ENCODE measurements around the gene SEC14L5.
A peak's percentile ranks its signal among the peaks of the same experiment; 100 is the strongest.
"Not testable (repeated sequence)": the region's sequence is repeated elsewhere in the genome, so short reads cannot be mapped to it uniquely, and the experiment has no call there.

The SEC14L5 gene

DNA sequence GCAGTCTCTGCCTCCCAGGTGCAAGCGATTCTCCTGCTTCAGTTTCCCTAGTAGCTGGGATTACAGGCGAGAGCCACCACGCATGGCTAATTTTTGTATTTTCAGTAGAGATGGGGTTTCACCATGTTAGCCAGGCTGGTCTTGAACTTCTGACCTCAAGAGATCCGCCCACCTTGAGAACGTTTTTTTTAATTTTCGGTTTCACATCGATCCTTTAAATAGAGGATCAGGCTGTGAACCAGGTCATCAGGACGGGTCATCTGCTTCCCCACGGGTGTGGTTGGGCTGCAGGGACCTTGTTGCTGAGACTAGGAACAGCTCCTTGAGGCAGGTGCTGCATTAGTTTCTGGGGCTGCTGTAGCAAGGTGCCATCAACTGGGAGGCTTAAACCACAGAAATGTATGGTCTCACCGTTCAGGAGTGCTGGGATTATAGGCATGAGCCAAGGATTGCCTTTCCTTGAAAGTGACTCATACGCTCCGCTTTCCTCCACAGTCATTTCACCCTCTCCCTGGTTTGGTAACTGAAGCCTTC is 83.5 kb downstream of the SEC14L5 start:
- no peak for DNase-seq (ENCODE audit: low spot score)

DNA sequence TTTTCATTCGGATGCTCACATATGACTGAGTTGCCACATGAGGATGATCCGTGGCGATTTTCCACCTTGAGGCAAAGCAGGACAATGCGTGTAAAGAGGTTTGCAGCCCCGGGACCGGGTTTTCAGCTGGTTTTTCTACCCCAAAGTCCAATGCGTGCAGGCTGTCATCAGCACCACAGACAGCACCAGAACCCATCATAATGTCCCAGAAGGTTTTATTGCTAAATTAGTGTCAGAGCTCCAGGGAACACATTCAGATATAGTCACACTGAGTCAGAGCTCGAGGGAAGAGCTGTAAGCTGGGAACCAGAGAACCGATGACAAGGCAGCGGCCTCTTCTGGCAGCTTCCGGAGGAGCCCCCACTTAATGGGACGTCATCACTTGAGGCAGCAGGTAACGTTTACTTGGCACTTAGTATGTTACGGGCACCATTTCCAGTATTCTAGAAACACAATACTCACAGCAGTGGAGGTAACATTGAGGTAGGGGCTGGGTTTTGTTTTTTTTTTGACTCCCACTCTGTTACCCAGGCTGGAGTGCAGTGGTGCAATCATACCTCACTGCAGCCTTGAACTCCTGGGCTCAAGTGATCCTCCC is 84.5 kb downstream of the SEC14L5 start:
- no peak for DNase-seq (ENCODE audit: low spot score)

DNA sequence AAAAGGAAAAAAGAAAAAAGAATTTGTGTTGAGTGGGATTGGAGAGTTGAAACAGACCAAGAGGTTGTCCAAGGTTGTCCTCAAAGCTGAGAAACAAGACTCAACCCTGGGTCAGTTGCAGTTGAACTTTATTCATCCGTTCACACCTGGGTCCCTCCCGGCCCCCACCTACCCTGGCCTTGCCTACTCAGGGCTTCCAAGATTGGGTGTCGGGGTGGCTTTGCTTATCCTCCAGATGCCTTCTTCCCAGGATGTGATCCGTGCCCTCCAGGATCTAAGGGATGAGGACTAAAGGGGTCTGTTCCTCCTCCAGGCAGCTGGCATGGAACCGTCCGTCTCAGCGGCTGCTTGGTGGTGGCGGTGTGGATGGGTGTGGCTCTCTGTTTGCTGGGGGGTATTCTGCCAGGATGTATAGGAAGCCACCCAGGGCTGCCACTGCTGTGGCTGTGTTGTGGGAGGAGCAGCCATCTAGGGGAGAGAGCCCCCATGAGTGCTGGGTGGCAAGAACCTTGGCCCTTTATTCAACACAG is 85.9 kb downstream of the SEC14L5 start:
- no peak for DNase-seq (ENCODE audit: low spot score)

DNA sequence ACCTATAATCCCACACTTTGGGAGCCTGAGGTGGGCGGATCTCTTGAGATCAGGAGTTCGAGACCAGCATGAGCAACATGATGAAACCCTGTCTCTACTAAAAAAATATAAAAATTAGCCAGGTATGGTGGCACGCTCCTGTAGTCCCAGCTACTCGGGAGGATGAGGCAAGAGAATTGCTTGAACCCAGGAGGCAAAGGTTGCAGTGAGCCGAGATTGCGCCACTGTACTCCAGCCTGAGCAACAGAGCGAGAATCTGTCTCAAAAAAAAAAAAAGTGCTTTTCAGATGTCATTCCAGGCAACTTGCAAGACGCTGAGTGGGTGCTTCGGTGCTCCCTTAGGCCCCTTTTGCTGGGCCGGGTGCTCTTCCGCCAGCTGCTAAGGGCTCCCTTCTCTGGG is 86.5 kb downstream of the SEC14L5 start:
- not testable (repeated sequence) for DNase-seq (ENCODE audit: low spot score)

DNA sequence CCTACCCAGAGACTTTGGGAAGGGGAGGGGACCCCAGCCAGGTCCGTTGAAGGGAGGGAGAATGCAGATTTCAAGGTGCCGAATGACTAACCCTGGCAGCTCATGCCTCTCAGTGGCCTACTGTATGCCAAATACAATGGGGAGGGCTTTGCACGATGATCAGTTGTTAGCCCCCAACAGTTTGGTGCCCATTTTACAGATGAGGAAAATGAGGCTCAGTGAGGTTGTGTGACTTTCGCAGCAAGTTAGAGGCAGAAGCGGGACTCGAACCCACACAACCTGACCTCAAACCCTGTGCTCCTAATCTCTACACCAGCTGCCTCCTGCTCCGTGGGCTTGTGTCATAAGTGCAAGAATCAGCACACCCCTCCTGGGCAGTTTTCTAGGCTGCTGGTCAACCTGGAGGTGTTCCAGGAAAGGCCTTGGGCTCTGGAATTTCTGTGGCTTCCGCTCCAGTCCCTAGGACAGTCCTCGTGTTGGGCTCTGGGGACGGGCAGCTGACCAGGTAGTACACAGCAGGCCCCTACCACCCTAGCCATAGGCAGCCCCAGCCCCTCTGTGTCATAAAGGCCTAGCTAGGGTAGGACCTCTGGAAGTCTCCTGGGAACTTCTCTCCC is 87.5 kb downstream of the SEC14L5 start:
- DNase-seq (ENCODE audit: low spot score), result no peak

DNA sequence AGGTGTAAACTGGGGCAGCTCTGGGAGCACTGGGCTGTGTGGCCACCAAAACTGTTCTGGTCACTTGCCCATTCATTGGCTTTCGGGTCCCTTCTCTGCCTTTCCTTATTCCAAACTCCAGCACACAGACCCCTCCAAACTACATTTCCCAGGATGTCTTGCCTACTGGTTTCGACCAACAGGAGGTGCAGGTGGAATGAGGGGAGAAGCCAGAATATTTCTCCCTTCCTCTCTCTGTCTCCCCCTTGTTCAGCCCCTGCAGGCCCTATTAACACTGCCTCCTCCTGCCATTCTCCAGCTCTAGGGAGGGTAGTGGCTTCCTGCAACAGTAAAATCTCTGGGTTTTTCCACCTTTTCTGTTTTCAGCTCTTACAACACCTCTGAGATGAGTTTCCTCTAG is 88.8 kb downstream of the SEC14L5 start:
- DNase-seq (ENCODE audit: low spot score), result no peak

DNA sequence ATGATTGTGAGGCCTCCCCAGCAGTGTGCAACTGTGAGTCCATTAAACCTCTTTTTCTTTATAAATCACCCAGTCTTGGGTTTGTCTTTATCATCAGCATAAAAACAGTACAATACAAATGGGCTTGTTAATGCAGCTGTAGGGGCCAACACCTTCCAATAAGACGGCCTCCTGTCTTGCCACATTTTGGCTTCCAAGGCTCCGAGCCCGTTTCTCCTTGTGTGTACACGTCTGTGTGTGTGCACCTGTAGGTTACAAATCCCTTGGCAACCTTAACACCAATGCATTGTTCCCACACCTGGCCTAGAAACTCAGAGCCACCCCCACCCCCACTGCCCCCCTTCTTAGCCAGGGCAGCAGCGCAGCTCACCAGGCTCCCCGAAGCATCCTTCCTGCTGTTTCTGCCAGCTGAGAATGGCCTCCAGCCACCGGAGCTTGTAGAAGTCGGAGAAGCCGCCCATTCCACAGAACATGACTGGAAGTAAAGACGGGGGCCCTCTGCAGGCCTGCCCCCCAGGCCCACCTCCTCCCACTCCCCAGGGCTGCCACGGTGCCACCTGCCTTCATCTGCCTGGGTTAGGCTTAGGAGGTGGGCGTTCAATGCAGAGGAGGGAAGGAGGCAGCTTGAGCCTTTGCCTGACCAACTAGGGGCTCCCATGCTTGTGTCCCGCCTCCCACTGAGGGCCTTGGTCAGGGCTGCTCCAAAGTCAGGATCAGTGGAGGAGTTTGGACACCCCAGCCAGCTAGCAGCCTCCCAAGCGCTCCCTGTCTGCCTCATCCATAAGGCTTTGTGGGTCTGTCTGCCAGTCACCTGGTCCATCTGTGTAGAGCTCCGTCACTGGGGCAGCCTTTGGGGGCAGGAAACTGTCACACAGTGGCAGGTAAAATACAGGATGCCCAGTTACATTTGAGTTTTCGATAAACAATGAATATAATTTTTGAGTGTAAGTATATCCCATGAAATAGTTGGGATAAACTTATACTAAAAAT is 97.0 kb downstream of the SEC14L5 start:
- DNase-seq (ENCODE audit: low spot score), result no peak

DNA sequence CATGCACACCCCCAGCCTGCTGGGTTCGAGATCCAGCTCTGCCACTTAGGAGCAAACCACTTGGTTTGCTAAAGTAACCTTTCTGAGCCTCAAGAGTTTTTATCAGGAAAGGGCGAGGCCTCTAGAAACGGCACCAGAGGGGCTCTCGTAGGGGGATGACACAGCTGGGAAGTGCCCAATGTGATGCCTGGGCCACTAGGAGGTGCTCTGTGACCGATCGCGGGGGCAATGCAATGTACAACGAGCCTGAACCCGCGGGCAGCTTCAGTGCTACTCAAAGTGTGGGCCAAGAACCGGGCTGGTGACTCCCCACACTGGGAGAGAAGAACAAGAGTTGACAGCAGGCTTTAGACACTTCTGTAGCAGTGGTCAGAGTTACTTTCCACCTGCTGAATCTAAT is 98.2 kb downstream of the SEC14L5 start:
- DNase-seq (ENCODE audit: low spot score), result no peak

DNA sequence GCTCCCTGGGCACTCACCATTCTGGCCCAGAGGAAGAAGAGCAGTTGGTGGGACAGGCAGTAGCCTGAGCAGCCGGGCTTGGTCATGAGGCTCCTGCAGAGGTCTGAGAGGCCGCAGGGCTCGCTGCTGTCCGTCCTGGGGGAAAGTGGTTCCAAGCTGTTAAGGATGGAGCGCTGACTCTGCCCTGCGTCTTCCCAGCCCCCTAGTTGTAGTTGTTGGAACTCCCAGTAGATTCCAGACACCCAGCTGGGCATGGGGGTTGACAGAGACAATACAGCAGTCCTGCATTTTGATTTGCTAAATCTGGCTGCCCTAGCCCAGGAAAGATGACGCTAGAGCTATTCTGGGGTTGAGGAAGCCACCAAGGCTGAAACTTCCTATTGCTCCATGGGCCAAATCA is 100.3 kb downstream of the SEC14L5 start:
- no peak for DNase-seq (ENCODE audit: low spot score)

DNA sequence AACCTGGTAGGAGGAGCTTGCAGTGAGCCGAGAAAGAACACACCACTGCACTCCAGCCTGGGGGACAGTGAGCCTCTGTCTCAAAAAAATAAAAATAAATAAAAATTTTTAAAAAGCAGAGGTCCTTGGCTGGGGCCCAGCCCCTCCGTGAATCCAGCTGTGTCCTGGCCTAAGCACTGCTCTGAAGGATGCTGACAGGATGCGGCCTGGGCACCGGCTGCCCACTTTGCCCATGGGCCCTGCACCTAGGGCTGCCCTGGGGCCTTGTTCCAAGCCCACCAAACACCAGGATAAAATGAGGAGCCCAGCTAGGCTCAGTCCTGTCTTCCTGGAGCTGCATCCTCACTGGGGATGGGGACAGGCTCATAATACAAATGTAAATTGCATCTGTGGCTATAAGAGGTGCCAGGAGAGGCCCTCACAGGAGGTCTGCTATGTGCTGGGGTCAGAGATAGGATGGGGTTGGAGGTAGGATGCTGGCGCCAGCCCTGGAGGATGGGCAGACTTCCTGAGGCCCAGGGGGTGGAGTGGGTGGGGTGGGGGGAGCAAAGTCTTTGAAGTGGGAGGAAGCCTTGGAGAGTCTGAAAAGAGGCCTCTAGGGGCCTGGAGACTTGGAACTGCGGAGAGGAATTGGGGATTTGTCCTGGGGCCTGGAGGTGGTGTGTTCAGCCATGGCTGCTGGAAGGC is 101.4 kb downstream of the SEC14L5 start:
- DNase-seq (ENCODE audit: low spot score), result no peak

DNA sequence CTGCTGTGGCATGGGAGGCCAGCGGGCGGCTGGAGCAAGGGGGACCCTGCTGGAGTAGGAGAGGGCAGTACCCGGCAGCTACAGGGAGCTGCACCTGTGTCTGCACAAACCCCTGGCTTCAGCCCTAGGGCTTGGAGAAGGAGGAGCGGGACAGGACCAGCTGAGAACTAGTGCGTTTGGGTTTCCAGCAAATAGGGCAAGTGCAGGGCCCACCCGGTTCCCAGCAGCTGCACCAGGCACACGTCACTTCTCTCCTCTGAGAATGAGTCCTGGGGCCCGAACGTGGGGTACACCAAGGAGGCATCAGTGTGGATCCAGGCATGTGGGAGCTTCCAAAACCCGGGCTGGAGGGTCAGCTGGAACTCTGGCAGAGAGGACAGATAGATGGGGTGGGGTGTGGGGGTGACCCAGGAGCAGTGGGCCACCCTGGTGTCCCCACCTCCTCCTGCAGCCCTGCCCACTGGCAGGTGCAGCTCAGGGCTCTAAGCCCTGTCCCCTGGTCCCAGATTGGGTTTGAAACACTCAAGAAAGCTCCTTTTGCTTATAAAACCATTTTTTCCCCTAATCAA is 102.0 kb downstream of the SEC14L5 start:
- DNase-seq (ENCODE audit: low spot score), result no peak

DNA sequence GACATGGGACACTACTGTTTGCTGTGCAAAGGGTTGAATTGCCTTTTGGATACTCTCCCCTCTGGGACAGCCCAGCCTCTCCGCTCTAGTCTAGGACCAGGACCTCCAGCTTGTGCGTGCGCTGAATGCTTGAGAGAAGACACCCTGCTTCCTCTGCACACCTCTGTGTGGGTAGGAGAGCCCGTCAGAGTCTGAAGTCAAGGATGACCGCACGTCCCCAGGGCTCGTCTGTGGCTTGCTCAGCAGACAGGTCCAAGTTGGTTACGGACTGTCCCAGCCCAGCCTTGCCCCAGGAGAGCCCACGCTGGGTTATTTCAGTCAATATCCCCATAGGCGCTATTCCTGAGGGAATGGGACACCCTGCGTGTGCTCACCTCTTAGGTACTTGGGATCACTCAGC is 103.9 kb downstream of the SEC14L5 start:
- DNase-seq (ENCODE audit: low spot score), result no peak

DNA sequence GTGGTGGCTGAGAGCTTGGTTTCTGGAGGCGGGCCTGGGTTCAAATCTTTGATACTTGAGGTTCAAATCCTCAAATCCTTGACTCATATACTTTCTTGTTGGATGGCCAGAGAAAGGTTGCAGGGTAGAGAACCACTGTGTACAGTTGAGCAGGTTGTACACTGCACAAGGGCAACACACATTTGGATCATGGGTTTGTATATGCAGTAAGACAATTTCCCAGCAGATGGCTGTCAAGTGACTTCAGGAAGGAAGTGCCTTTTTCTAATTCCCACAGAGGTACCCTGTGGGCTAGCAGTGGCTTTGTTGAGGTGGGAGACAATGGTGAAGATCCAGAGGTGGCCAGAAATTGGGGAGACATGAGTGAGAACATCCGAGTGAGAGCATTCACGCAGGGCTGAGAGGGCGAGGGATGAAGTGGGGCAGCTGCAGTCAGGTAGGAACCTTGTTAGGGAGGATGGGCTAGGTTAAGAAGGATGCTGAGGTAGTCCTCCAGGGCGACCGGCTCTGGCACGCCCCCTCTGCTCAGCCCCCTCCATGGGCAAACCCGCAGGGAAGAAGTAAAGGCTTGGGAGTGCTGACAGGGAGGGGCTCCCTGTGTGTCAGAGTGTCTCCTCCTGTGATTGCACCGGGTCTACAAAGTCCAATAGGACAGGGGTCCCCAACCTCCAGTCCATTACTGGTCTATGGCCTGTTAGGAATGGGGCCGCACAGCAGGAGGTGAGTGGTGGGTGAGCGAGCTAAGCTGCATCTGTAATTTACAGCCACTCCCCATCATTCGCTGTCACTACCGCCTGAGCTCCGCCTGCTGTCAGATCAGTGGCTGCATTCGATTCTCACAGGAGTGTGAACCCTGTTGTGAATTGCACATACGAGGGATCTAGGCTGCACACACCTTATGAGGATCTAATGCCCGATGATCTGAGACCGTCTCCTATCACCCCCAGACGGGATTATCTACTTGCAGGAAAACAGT is 104.9 kb downstream of the SEC14L5 start:
- DNase-seq (ENCODE audit: low spot score), result no peak

DNA sequence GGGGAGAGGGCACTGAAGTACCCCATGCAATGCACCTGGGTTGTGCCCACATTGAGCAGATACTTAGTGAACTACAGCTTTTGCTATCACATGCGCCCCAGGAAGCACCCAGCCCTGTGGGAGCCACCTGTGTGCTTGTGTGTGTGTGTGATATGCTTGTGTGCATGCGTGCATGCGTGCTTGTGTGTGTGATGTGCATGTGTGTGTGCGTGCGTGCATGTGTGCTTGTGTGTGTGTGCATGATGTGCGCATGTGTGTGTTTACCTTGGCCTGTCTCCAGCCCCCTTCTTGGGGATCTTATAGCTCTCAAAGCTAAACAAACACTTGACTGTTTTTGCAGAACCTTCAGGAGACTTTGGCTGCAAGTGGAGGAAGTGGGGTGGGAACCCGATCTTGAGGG is 106.8 kb downstream of the SEC14L5 start:
- DNase-seq (ENCODE audit: low spot score), result no peak

DNA sequence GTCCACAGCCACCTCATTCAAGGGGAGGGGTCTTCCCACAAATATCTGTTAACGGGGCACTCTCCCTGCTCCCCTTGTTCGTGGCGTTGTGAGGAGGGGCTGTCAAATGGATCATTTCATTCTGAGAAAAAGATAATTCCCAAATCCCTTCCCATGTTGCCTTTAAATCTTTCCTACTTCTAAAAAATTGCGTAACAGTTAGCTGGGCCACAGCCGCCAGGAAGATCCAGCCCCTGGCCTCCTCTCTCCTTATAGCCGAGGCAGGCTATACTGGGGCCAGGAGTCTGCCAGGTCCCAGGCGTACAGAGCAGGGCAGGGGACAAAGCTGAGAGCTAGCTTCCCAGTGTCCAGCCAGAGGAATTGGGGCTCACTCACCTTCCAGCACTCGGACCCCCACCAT is 107.2 kb downstream of the SEC14L5 start:
- DNase-seq (ENCODE audit: low spot score), result no peak

DNA sequence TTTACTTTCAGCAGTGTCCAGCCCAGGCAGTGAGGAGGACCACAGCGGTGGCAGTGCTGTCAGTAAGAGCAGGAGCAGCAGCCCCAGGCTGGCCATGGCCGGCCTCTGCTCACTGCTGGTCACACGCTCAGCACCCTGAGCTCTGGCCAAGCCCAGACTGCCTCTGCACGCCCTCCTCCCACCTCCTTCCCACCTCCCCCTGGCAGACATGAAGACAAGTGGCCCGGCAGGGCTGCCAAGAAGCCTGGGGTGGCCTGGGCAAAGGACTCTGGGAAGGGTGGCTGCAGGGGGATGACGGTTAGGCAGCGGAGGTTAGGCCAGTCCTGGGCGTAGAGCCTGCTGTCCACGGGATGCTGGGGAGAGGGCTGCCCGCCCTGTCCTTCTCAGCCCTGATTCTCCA is 107.7 kb downstream of the SEC14L5 start, which contains the start of gene C16orf89:
Gene C16orf89 (minus strand): TSS at position 144 of the 400 bp plus-strand sequence. CDS start 48 bp downstream, at position 96.
- DNase-seq (ENCODE audit: low spot score), result peak; percentile 41

DNA sequence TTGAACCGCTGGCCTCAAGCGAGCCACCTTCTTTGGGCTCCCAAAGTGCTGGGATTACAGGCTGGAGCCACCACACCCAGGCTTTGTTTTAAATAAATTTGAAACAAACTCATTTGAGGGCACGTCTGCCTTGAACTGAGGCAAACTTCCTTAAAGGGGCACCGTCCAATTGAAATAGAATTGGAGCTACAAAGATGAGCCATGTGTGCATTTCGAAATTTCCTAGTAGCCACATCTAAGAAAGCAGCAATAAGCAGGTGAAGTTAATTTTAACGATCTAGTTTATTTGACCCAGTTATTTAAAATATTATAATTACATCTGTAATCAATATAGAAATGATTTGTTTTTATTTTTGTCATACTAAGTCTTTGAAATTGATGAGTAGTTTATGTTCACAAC is 108.4 kb downstream of the SEC14L5 start:
- no peak for DNase-seq (ENCODE audit: low spot score)
